KOPT-K1 (cell line): Measurements from ENCODE around the gene TTC9B.

Source experiments
- H3K27ac ChIP-seq: fragments of 200-600 bp; sonication (generic); 2 replicates; pipeline ENCODE4 v1.5.1; 2016; ENCODE audit warnings: antibody characterized with exemption, mild to moderate bottlenecking, low read depth, low read length; ENCODE audit not compliant: poor library complexity, severe bottlenecking
- H3K36me3 ChIP-seq: fragments of 200-600 bp; sonication (generic); 2 replicates; pipeline ENCODE4 v1.5.1; 2017; ENCODE audit warnings: antibody characterized with exemption, mild to moderate bottlenecking, low read length, moderate library complexity; ENCODE audit not compliant: insufficient read depth
- H3K9me3 ChIP-seq: fragments of 200-600 bp; sonication (generic); 2 replicates; pipeline ENCODE4 v1.5.1; 2017; ENCODE audit warnings: antibody characterized with exemption, low read length, mild to moderate bottlenecking; ENCODE audit not compliant: insufficient read depth, poor library complexity, severe bottlenecking

Gene TTC9B

DNA sequence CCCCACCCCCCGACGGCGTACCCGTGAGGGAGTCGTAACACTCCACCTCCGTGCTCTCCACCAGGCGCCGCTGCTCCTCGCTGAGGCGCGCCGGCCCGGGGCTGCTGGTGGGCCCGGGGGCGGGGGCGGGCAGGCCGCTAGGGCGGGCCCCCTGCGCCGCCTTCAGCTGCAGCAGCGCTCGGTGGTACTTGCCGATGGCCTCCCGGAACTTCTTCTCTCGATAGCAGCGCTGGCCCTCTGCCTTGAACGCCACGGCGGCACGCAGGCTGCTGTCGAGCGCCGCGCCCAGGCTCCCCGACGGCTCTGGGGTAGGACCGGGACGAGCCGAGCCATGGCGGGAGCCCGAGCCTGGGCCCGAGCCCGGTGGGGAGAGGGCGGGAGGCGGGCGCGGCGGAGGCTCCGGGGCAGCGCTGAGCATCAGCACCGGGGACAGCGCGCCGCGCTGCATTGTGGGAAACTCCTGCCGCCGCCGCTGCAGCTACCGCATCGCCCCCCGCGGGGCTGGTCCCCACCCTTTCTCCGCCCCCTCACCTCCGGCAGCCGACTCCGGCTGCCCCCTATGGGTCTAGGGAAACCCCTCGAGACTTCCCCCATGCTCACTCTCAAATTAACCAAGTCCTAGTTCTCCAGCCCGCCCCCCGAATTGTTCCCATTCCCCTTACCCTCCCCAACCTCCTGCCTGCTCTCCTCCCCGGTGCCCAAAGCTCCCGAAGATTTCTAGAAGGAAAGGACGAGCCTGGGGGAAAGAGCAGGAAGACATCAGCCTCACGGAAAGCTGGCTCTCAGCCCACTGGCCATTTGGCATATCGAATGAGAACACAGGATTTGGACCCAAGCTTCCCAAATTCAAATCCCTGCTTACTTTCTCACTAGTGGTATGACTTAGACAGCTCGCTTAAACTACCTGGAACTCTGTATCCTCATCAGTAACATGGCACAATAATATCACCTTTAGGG lies at the start of gene TTC9B:
Gene TTC9B (minus strand): TSS at position 451 of the 957 bp plus-strand sequence. CDS start 3 bp downstream, at position 448.
- H3K36me3 ChIP-seq: no peaks in the 10 kb centered on the region
- peaks cover 9% of the 10 kb centered on the region for H3K9me3 ChIP-seq
- H3K27ac ChIP-seq: no peak within 1 kb of the TSS

DNA sequence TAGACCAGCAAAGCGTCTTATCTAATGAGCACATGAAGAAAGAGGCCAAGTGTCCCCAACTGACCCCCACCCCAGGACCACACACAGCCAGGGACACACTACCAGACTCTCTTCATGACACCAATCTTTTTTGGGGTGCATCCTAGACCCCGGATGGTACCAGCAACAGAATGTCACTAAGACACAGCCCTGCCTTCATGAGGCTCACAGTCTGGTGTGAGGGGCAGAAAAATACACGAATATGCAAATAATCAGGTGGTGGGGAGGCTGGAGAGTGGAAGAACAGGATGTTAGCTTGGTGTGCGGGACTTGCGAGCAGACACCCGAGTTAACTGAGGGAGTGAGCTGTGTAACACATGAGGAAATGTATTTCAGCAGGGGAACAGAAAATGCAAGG lies 49.4 kb upstream of the TTC9B start:
- Histone ChIP-seq H3K27ac (no peak overlapping the region), H3K9me3 (no peaks in the 10 kb centered on the region), H3K36me3 (peaks cover 57% of the 10 kb centered on the region)

DNA sequence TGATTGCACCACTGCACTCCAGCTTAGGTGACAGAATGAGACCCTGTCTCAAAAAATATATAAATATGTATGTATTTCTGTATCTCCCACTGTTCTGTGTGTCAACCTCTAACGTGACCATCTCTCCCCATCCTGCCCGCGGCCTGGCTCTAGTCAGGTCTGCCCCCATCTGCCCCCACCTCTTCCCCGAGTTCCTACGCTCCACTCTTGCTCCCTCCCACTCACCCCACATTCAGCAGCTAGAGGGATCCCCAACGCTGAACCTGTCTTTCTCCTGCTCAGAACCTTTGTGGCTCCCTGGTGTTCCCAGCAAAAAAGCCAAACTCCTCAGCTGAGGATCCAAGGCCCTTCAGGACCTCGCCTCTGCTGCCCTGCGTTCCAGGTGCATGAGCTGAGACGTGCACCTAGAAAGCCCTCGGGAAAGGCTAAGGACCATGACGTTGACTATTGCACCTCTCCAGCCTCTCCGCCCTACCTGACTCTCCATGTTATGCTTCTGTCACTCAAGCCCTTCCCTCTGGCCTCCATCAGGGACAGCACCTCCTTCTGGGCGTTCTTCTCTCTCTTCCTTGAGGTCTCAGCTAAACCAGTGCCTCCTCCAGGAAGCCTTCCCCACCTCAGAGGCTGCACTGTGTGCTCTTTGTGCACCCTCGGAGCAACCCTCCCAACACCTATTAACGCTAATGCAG lies 48.9 kb upstream of the TTC9B start:
- peaks cover 62% of the 10 kb centered on the region for H3K36me3 ChIP-seq
- H3K27ac ChIP-seq: no peak overlapping the region
- no peaks in the 10 kb centered on the region for H3K9me3 ChIP-seq

DNA sequence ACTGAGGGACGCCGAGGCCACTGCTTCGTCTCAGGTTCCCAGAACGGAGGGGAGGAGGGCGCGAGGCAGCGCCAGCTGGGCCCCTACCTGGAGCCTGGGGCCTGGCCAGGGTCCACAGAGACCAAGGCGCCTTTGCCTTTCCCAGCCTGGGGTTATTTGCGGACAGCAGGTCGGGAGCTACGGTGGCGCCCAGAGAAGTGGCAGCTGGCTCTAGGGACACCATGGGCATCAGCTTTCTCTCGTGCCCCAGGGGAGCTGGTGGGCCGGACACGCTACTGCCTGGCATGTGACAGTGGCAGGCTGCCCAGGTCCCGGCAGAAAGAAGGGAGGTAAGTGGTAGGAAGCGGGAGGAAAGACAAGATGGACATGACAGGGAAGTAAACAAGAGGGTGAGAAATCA lies 47.9 kb upstream of the TTC9B start:
- peaks cover 71% of the 10 kb centered on the region for H3K36me3 ChIP-seq
- H3K27ac ChIP-seq: no peak overlapping the region
- H3K9me3 ChIP-seq: no peaks in the 10 kb centered on the region

DNA sequence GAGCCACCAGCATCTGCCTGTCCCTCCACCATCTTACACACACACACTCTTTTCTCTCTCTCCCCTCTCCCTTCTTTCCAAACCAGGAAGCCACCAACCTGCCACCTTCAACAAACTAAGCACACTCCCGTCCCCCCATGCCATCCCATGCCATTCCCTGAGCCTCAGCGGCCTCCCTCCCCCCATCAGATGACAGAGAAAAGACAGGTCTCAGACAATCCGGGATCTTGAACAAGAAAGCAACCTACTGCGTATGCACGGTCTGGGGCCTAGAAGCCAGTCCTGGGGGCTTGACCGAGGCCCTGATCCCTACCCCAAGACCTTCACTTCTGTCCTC lies 47.5 kb upstream of the TTC9B start:
- H3K9me3 ChIP-seq: no peaks in the 10 kb centered on the region
- H3K36me3 ChIP-seq: peaks cover 71% of the 10 kb centered on the region
- no peak overlapping the region for H3K27ac ChIP-seq

DNA sequence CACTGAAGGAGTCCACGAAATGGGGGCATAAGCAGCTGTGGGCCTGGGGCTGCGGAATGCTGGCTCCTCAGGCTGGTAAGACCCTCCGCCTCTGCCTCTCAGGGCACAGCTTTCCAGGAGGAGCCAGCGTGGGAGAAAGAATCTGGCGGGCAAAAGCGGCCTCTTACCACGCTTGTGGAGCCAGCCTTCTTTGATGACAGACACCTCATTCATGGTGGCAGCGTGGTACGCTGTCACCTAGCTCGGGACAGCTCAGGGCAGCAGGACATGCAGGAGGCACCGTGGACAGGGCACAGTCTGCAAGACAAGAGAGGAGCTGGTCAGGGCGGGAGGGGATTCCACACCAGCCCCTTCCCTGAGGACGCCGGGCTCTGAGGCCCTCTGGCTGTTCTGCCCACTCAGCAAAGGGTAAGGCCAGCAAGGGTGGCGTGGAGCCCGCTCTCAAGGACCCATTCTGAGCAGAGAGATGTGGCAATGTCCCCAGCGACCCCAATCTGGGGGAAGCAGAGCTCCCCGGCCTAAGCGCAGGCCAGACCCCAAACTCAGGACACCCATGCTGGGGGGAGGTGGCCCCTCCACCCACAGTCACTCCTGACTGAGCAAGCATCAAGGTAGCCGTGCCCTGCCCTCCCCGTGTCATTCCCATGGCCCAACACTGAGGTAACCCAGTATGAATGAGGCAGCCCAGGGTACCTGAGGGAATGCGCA lies 47.0 kb upstream of the TTC9B start:
- Histone ChIP-seq H3K9me3 (no peaks in the 10 kb centered on the region), H3K27ac (no peak overlapping the region), H3K36me3 (peaks cover 68% of the 10 kb centered on the region)

DNA sequence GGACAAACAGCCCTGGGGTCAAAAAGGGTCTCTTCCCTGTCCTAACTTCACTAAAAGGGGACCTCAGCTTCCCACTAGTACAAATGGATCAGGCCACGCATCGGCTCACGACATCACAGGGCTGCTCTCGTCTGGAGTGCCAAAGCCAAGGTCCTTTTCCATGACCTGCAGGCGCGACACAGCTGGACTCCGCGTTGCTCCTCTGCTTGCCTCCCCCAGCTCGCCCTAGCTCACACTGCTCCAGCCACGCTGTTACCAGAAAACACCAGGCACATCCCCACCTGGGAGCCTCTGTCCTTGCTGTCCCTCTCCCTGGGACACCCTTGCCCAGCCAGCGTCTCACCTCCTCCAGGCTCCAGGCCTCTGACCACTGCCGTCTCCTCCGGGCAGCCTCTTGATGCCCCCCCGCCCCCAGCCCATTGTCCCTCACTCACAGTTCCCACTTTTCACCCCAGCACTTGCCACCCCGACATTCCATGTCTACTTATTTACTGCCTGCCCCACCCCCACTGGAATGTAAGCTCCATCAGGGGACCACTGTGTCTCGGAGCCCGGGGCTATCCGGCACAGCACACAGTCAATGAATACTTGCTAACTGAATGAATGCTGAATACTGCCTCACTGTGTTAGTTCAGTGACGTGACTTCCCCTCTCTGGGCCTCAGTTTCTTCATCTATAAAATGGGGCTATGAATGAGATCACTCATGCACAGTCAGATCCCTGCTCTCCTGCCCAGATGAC lies 46.3 kb upstream of the TTC9B start:
- H3K27ac ChIP-seq: no peak overlapping the region
- H3K9me3 ChIP-seq: no peaks in the 10 kb centered on the region
- H3K36me3 ChIP-seq: peaks cover 63% of the 10 kb centered on the region

DNA sequence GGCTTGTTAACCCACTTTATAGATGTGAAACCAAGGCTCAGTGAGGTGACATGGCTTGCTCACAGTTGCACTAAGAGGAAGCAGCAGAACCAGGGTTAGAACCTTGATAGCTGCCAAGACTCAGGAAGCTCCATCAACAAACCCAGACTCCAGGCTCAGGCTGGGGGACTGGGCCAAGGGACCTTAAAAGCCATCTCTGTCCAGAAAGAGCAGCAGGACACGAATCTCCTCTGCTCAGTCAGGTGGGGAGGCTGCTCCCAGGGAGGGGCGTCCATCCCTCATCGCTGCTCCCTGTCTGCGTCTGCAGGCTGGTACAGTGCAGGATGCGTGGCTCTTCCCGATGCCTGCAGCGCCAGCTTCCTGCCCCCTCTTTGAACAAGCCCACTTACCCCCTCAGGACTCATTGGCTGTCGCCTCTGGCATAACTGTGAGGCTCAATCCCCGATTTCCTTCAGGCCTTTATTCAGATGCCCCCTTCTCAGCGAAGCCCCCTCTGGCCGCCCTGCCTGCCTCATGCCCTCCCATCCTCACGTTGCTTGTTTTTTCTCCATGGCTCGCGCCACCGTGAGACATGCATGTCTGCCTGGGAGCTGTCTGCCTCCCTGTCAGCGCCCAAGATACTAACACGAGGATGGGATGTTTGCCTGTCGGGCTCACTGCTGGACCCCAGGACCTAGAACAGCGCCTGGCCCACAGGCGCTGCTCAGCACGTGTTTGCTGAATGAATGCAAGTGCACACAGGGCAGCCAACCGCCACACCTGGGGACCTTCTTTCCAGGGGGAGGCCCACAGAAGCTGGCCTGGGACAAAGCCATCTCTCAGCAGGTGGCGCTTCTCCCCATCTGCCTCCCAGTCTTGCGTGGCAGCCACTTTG lies 45.5 kb upstream of the TTC9B start:
- H3K9me3 ChIP-seq: no peaks in the 10 kb centered on the region
- H3K27ac ChIP-seq: no peak overlapping the region
- H3K36me3 ChIP-seq: peaks cover 56% of the 10 kb centered on the region

DNA sequence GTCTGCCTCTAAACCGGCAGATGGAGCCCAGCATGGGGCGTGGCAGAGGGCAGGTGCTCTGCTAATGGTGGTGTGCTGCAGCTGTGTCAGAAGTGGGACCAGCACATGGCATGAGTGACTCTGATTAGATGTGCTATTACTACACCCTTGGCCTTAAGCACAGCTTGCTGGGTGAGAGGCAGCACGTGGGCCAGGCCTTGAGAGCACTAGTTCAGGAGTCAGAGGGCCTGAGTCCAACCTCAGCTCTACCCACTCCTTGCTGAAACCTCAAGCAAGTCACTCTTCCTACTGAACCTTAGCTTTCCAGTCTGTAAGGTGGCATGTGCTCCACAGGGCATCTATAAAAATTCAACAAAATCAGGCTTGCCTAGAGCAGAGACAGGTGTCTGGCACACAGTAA lies 44.2 kb upstream of the TTC9B start:
- no peak overlapping the region for H3K27ac ChIP-seq
- H3K36me3 ChIP-seq: peaks cover 55% of the 10 kb centered on the region
- H3K9me3 ChIP-seq: no peaks in the 10 kb centered on the region

DNA sequence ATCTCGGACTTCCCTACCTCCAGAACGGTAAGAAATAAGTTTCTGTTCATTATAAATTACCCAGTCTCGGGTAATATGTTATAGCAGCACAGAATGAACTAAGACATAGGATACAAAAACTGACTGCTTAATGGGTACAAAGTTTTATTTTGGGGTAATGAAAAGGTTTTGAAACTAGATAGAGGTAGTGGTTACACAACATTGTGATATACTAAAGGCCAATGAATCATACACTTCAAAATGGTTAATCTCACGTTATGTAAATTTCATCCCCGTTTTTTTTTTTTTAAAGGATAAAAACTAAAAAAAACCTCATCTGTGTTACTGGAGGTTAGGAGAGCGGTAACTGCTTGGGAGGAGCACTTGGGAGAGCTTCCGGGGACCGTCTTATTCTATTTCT lies 43.4 kb upstream of the TTC9B start:
- Histone ChIP-seq H3K9me3 (no peaks in the 10 kb centered on the region), H3K27ac (no peak overlapping the region), H3K36me3 (peaks cover 63% of the 10 kb centered on the region)

DNA sequence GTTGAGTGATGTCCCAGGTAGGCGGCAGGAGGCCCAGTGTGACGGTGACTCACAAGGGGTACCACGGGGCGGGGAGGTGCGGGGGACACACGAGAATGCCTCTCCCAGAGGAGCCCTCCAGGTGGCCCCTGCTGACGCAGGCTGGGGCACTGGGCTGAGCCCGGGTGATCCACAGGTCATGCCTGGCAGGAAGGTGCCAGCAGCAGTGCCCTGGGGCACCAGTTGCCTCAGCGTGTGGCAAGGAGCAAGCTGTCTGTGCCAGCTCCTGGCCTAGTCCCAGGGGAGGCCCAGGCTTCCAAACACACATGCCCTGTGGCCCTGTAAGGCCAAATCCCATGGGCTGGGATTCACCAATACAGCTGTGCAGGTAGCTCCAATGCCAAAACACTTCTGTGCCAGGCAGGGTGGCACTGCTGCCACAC lies 38.9 kb upstream of the TTC9B start:
- H3K27ac ChIP-seq: no peak overlapping the region
- H3K9me3 ChIP-seq: no peaks in the 10 kb centered on the region
- peaks cover 68% of the 10 kb centered on the region for H3K36me3 ChIP-seq

DNA sequence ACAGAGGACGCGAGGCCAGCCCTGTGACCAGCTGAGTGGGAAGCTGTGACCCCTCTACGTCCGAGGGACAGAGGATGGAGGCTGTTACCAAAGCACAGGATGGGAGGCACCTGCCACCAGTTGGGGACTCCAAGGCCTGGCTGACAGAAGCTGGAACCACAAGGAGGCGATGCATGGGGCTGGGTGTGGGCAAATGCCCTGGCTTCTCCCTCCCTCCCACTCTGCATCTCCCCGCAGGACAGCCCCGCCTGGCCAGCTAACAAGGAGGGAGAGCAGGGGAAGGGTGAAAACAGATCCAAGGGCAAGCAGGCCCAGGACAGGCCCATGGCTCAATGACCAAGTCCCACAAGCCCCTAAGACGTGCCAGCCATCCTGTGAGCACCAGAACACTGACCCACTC lies 38.3 kb upstream of the TTC9B start:
- Histone ChIP-seq H3K9me3 (no peaks in the 10 kb centered on the region), H3K27ac (no peak overlapping the region), H3K36me3 (peaks cover 68% of the 10 kb centered on the region)

DNA sequence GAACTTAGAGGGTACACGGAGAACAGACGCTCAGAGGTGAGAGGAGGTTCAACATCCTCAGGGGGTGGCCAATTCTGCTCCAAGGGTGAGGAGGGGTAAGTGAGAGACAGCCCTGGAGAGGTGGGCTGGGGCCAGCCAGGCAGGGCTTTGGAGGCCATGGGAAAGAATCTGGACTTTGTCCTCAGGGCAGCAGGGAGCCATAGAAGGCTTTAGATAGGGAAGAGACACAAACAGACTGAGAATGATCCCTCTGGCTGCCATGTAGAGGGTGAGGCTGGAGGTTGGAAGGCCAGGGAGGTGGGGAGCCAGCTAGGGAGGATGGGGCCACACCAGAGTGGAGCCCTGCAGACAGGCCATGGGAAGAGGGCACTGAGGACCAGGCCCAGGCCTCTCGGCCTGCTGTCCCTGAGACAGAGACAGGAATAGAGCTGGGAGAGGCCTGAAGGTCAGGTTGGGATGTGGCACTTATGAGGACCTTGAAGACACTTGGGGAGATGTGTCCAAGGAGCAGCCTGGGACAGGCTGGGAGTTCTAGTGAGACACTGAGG lies 37.5 kb upstream of the TTC9B start:
- peaks cover 67% of the 10 kb centered on the region for H3K36me3 ChIP-seq
- H3K27ac ChIP-seq: no peak overlapping the region
- H3K9me3 ChIP-seq: no peaks in the 10 kb centered on the region
